OCI-LY7 (cell line): ENCODE results near the gene DRAM2. TPM values are rescaled to one million over a fixed set of nuclear protein-coding genes. Genes with fewer than 3 reads are reported as not detected.
"Not testable (repeated sequence)": the region's sequence is repeated elsewhere in the genome, so short reads cannot be mapped to it uniquely, and the experiment has no call there.

Experiments used
- BruUV-seq: library from RNA; stranded (reverse); fragments of 400-500 nt; replicated peaks from 2 replicates; lab custom pipeline; 2021; lab: Mats Ljungman, UMichigan
- CTCF ChIA-PET: fragments of 300-600 bp; sonication (Branson Sonifier 250); formaldehyde crosslinking; loops from one replicate; lab custom pipeline; 2022; ENCODE audit warnings: antibody characterized with exemption; ENCODE audit not compliant: unreplicated experiment; lab: Charles Lee
- POLR2A ChIA-PET: fragments of 300-600 bp; sonication (Branson Sonifier 250); formaldehyde crosslinking; loops from one replicate; lab custom pipeline; 2022; ENCODE audit warnings: antibody characterized with exemption; lab: Charles Lee
- DNase-seq: peaks from one replicate; pipeline ENCODE4 v3.0.0-alpha.2; 2015; ENCODE audit warnings: low spot score
- H2AFZ ChIP-seq: fragments of 200-600 bp; sonication (generic), shearing (Covaris generic); 2 replicates; pipeline ENCODE4 v1.6.1; 2014; ENCODE audit warnings: mild to moderate bottlenecking, antibody characterized with exemption, low read length, moderate library complexity
- H3K27ac ChIP-seq: fragments of 200-600 bp; sonication (generic); 2 replicates; pipeline ENCODE4 v1.5.1; 2014; ENCODE audit warnings: mixed run types, low read depth, mild to moderate bottlenecking, moderate library complexity, low read length, inconsistent platforms; ENCODE audit not compliant: poor library complexity, severe bottlenecking
- H3K36me3 ChIP-seq: fragments of 200-600 bp; sonication (generic); 2 replicates; pipeline ENCODE4 v1.6.1; 2014; ENCODE audit warnings: mild to moderate bottlenecking, antibody characterized with exemption, low read length, moderate library complexity, mixed read lengths; ENCODE audit not compliant: insufficient read depth
- H3K4me1 ChIP-seq: fragments of 200-600 bp; sonication (generic); 2 replicates; pipeline ENCODE4 v1.5.1; 2014; ENCODE audit warnings: mild to moderate bottlenecking, low read length; ENCODE audit not compliant: insufficient read depth, poor library complexity, severe bottlenecking
- H3K4me2 ChIP-seq: fragments of 200-600 bp; sonication (generic); 2 replicates; pipeline ENCODE4 v1.6.1; 2014; ENCODE audit warnings: mild to moderate bottlenecking, low read length
- H3K4me3 ChIP-seq: fragments of 200-600 bp; sonication (generic); 2 replicates; pipeline ENCODE4 v1.5.1; 2014; ENCODE audit warnings: mild to moderate bottlenecking, low read depth, low read length; ENCODE audit not compliant: poor library complexity, severe bottlenecking
- H3K79me2 ChIP-seq: fragments of 200-600 bp; sonication (generic); 2 replicates; pipeline ENCODE4 v1.6.1; 2016; ENCODE audit warnings: low read depth, mild to moderate bottlenecking, low read length, moderate library complexity, mixed read lengths; ENCODE audit not compliant: insufficient read depth
- H3K9me2 ChIP-seq: fragments of 200-600 bp; sonication (generic); 2 replicates; pipeline ENCODE4 v1.6.1; 2016; ENCODE audit warnings: mild to moderate bottlenecking, low read length, mixed read lengths; ENCODE audit not compliant: insufficient read depth
- H3K9me3 ChIP-seq: fragments of 200-600 bp; sonication (generic); 2 replicates; pipeline ENCODE4 v1.6.1; 2014; ENCODE audit warnings: mild to moderate bottlenecking, mixed run types, low read length, mixed read lengths
- H4K20me1 ChIP-seq: fragments of 200-600 bp; sonication (generic); 2 replicates; pipeline ENCODE4 v1.6.1; 2014; ENCODE audit warnings: mild to moderate bottlenecking, antibody characterized with exemption, low read length, moderate library complexity, mixed read lengths; ENCODE audit not compliant: insufficient read depth
- CTCF ChIP-seq: fragments of 200-600 bp; sonication (generic); conservative IDR thresholded peaks from 2 replicates; pipeline ENCODE4 v1.5.1; 2014; ENCODE audit warnings: mild to moderate bottlenecking, antibody characterized with exemption, low read length, moderate library complexity, mixed read lengths
- EZH2phosphoT487 ChIP-seq: fragments of 200-600 bp; sonication (generic); IDR thresholded peaks from 2 replicates; pipeline ENCODE4 v1.6.1; 2018; ENCODE audit warnings: low read depth, borderline replicate concordance, mild to moderate bottlenecking, mixed run types, antibody characterized with exemption, low read length, moderate library complexity, mixed read lengths
- intact Hi-C: fragments of 100-400 bp; cut with micrococcal nuclease; formaldehyde crosslinking; loops from one replicate; pipeline ENCODE4 v1.10.0; 2022; ENCODE audit not compliant: unreplicated experiment
- total RNA-seq, 2 experiments: library from RNA; depleted of rRNA in 1 of 2; stranded (reverse); fragments of >200 nt in 1 of 2; shearing (Covaris generic) in 1 of 2; gene quantifications; 2 replicates each; pipeline ENCODE4 v1.2.3, GENCODE V29; 2014 to 2022

DRAM2 gene
- total RNA-seq, 2 experiments from 2014 or later, result 83.5 to 84.2 TPM

GRCh38 chr1:111085676-111086075, 54.2 kb downstream of the DRAM2 start:
- Histone ChIP-seq H3K4me3 (no peak overlapping the region), H4K20me1 (no peaks in the 10 kb centered on the region), H3K4me1 (no peaks in the 10 kb centered on the region), H3K27ac (no peak overlapping the region), H3K4me2 (no peak overlapping the region), H2AFZ (no peak overlapping the region), H3K36me3 (no peaks in the 10 kb centered on the region; the same call in 1 of the 2 replicates), H3K9me3 (peaks cover 13% of the 10 kb centered on the region; the same call in 1 of the 2 replicates), H3K79me2 (no peaks in the 10 kb centered on the region), H3K9me2 (no peaks in the 10 kb centered on the region)
- CTCF ChIA-PET, result no interaction called here
- no TSS peak for BruUV-seq
- POLR2A ChIA-PET, result no interaction called here
- DNase-seq, result peak; percentile 11
- intact Hi-C loops, result no loop called here
- no peak for TF ChIP-seq EZH2phosphoT487
- no peak for TF ChIP-seq CTCF

DNA sequence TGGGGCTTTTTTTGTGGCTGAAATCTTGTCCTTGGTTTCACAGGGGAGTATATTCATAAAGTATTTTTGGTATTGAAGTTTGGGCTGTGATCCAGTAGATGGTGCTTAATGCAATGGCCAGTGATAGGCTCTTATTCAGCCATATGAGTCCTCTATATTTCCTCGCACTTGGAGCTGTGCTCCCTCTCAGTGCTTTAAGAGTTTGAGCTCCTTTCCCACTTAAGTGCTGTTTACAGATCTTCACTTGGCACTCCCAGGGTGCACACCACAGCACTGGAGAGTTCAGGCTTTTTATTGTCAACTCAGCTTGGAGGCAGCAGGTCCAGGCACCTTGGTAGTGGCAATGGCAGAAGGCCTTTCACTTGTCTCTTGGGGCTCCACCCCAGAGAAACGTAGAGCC, 54.9 kb downstream of the DRAM2 start:
- Histone ChIP-seq H3K9me3 (peaks cover 13% of the 10 kb centered on the region; the same call in 1 of the 2 replicates), H3K79me2 (no peaks in the 10 kb centered on the region), H3K9me2 (no peaks in the 10 kb centered on the region), H3K27ac (no peak overlapping the region), H4K20me1 (no peaks in the 10 kb centered on the region), H3K36me3 (no peaks in the 10 kb centered on the region; the same call in 1 of the 2 replicates), H3K4me1 (no peaks in the 10 kb centered on the region), H2AFZ (no peak overlapping the region), H3K4me3 (no peak overlapping the region), H3K4me2 (no peak overlapping the region)
- ChIA-PET CTCF (no interaction called here), POLR2A (no interaction called here)
- no peak for DNase-seq
- TF ChIP-seq EZH2phosphoT487, result no peak
- no peak for TF ChIP-seq CTCF
- intact Hi-C loops, result no loop called here
- BruUV-seq, result no TSS peak

- H3K9me3 ChIP-seq, result peaks cover 13% of the 10 kb centered on the region; the same call in 1 of the 2 replicates
- POLR2A ChIA-PET, result interaction anchor here (1.3 kb wide), 1 partner anchor 11 kb away, joined by 4 read pairs; no protein-coding TSS in a partner anchor
- H3K27ac ChIP-seq, result no peak overlapping the region
- H2AFZ ChIP-seq, result no peak overlapping the region
- TF ChIP-seq EZH2phosphoT487 (no peak), CTCF (no peak)
- H3K4me3 ChIP-seq, result no peak overlapping the region
- CTCF ChIA-PET, result no interaction called here
- H3K36me3 ChIP-seq, result no peaks in the 10 kb centered on the region; the same call in 1 of the 2 replicates
- H4K20me1 ChIP-seq, result no peaks in the 10 kb centered on the region
- no peaks in the 10 kb centered on the region for H3K4me1 ChIP-seq
- H3K4me2 ChIP-seq, result no peak overlapping the region
- intact Hi-C loops, result no loop called here
- H3K9me2 ChIP-seq, result no peaks in the 10 kb centered on the region
- DNase-seq, result no peak
- H3K79me2 ChIP-seq, result no peaks in the 10 kb centered on the region
- no TSS peak for BruUV-seq
These were observed 57.3 kb downstream of the DRAM2 start for GRCh38 chr1:111082421-111083203.

DNA sequence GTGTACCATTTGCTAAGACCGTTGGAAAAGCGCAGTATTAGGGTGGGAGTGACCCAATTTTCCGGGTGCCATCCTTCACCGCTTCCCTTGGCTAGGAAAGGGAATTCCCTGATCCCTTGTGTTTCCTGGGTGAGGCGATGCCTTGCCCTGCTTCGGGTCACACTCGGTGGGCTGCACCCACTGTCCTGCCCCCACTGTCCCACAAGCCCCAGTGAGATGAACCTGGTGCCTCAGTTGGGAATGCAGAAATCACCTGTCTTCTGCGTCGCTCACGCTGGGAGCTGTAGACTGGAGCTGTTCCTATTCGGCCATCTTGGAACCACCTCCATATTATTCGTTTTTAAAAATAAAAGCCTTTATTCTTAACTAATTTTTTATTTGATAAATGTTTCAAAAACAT, 60.6 kb downstream of the DRAM2 start:
- H3K4me2 ChIP-seq, DNase-seq, H2AFZ ChIP-seq, H3K9me2 ChIP-seq, BruUV-seq, H3K36me3 ChIP-seq, H3K79me2 ChIP-seq, H3K4me3 ChIP-seq, H4K20me1 ChIP-seq, H3K27ac ChIP-seq, H3K9me3 ChIP-seq, CTCF ChIA-PET, intact Hi-C loops, H3K4me1 ChIP-seq: not testable (repeated sequence)
- POLR2A ChIA-PET, result interaction anchor here (0.7 kb wide), 1 partner anchor 592 kb away, joined by 3 read pairs; no protein-coding TSS in a partner anchor
